Activated CD8-positive, alpha-beta memory T cell treated with anti-CD3 and anti-CD28 coated beads for 36 hours (primary cell): ENCODE data around the gene ORC5. TPM values are rescaled to one million over a fixed set of nuclear protein-coding genes. Genes with fewer than 3 reads are reported as not detected.
"Not testable (repeated sequence)": the region's sequence is repeated elsewhere in the genome, so short reads cannot be mapped to it uniquely, and the experiment has no call there.

Experiments used
- CTCF ChIA-PET: fragments of 350-600 bp; sonication (Branson Sonifier 250); formaldehyde crosslinking; loops from one replicate; lab custom pipeline; 2021; ENCODE audit warnings: antibody characterized with exemption; lab: Charles Lee
- POLR2A ChIA-PET: fragments of 350-600 bp; sonication (Branson Sonifier 250); formaldehyde crosslinking; loops from one replicate; lab custom pipeline; 2021; ENCODE audit warnings: antibody characterized with exemption; lab: Charles Lee
- total RNA-seq, 2 experiments: library from RNA; stranded (reverse); gene quantifications; one replicate each; pipeline ENCODE4 v1.2.3, GENCODE V29; 2021

The ORC5 gene
- 10 to 100 TPM; 31.7 to 41.9 TPM for total RNA-seq

GRCh38 chr7:104207731-104208420 lies at the start of gene ORC5:
ORC5 (minus strand) TSS chr7:104208013; CDS start chr7:104207904, 109 bp downstream.
- ChIA-PET CTCF (no interaction called here), POLR2A (no interaction called here)

- ChIA-PET CTCF (no interaction called here), POLR2A (no interaction called here)
These were observed 47.8 kb upstream of the ORC5 start for GRCh38 chr7:104255616-104256015.

DNA sequence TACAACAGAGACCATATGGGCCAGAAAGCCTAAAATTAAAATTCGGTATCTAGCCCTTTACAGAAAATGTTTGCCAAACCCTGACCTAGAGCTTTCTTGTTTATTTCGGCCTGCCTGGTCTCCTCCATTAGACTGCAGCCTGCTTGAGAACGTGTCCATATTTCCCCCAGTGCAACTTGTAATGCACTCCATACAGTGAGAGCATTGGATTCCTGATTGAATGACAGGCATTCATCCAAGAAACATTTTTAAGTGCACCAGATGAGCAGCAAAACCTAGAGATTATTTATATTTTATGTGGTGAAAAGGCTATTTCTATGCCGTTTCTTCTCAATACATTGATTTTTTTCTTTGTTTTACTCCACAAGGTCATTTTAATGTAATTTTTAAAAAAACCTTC lies 47.4 kb upstream of the ORC5 start:
- CTCF ChIA-PET, result no interaction called here
- POLR2A ChIA-PET, result no interaction called here

DNA sequence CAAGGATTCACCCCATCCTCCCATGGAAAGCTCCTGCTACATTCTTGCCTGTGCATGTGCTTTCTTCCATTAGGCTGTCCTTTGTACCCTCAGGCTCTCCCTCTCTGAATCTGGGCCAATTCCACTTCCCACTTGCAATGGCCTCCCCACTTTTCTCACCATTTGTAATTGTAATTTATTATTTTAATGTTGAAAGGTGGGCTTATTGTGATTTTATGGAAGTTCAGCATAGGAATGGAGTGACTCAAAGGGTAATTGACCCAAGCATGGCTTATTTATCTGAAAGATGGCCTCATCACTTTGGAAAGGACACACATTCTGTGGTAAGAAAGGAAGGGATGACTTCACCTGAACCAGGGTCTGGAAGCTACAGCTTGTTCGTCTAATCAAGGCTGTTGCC lies 46.9 kb upstream of the ORC5 start:
- ChIA-PET CTCF (no interaction called here), POLR2A (no interaction called here)

DNA sequence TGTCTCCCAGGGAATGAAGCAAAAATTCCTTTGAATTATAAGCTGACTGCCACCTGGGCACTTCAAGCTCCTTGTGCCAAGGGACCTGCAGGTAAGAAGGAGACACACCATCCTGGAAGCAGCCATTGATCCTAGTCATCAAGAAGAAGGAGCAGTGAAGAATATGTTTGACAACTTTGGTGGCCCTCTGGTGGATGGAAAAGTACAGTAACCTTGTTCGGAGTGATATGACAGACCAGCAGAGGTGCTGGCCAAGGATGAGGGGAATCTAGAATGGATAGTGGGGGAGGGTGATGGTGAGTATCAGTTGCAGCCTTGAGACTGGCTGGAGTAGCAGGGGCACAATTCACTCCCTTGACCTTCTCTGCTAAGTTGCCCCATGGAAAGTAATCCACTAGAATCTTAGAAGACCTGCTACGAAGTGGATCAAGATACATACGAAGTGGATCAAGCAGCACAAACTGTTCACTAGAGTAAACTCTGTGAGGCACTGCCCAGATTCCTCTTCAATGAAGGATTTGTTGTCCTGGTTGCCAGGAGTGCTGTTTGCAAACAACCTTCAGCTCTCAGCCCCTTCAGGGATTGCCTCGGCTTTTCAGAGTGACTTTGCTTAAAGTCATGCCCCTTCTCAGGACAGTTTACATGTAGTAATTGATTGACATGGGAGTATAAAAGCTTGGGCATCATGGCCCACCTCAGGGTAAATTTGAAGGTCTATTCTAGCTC lies 44.8 kb upstream of the ORC5 start:
- POLR2A ChIA-PET, result no interaction called here

GRCh38 chr7:104242638-104243037 lies 34.8 kb upstream of the ORC5 start:
- POLR2A ChIA-PET, result no interaction called here
- CTCF ChIA-PET, result no interaction called here

More for the DNA sequence above, 44.8 kb upstream of the ORC5 start:
- CTCF ChIA-PET, result no interaction called here

DNA sequence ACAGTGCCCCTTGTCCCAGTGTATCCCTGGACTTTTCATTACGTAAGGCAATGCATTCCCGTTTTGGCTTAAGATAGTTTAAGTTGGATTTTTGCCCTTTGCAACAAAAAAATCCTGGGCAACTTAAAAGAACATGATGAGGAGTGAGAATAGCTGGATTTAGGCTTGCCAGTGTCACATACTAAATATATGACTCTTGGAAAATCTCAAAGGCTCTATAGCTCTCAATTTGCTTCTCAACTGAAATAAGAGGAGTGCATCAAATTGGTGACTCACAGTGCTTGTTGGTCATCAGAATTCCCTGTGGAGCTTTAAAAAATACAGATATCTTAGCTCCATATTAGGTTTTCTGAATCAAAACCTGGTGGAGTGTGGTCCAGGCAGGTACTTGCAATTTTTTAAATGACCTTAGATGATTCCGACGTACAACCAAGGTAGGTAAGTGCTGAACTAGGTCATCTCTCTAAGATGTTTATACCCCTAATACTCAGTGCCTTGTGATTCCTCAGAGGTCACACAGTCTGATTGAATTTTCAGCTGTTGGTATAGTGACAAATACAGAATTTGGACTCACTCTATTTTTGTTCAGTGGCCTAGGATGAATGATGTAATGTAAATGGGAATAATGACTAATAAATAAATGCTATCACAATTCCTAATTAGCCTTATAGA lies 33.9 kb upstream of the ORC5 start:
- CTCF ChIA-PET, result interaction anchor here (0.7 to 1.1 kb wide), 2 partner anchors 10 to 12 kb away, joined by 3 to 4 read pairs; no protein-coding TSS in a partner anchor

GRCh38 chr7:104241135-104241534 lies 33.3 kb upstream of the ORC5 start:
- CTCF ChIA-PET, result interaction anchor here (0.7 to 1.1 kb wide), 2 partner anchors 9 to 12 kb away, joined by 3 to 4 read pairs; no protein-coding TSS in a partner anchor
- POLR2A ChIA-PET, result no interaction called here

More for the DNA sequence above, 33.9 kb upstream of the ORC5 start:
- POLR2A ChIA-PET, result no interaction called here

DNA sequence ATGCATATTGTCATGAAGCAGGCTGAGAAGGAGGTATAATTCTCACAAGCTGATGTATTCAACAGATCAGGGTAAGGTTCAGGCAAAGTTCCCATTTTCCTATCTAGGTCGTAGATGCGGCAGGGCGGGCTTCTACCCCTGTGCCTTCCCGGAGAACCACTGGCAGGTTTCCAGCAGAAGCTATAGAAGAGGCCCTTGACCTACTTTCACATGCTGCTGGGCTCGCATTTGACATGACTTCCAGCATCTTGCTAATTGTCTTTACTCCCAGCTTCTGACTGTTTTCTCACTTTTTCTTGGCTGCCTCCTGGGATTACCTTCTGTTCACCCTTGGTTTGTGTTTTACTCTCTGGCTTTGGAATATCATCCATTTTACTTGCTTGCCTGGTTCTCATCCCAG lies 32.6 kb upstream of the ORC5 start:
- ChIA-PET POLR2A (no interaction called here), CTCF (interaction anchor here (0.6 to 0.9 kb wide), 2 partner anchors 15 to 18 kb away, joined by 3 to 4 read pairs; no protein-coding TSS in a partner anchor)

DNA sequence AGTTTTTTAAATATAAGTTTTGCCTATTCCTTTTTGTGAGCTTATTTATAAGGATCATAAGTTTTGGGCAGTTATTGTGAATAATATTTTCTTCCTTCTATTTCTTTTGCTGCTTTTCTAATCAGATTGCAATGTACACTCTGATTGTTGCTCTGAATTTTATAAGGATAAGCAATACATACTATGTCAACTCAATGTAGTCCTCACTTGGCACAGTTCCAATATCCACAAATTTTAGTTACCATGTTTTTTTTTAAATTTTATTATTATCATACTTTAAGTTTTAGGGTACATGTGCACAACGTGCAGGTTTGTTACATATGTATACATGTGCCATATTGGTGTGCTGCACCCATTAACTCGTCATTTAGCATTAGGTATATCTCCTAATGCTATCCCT lies 27.2 kb upstream of the ORC5 start:
- CTCF ChIA-PET, POLR2A ChIA-PET: not testable (repeated sequence)

- ChIA-PET POLR2A (no interaction called here), CTCF (interaction anchor here (0.6 to 1.8 kb wide), 8 partner anchors 8 to 716 kb away, joined by 3 to 9 read pairs (median 3); no protein-coding TSS in a partner anchor)
These were observed 23.5 kb upstream of the ORC5 start for GRCh38 chr7:104231054-104232046.

DNA sequence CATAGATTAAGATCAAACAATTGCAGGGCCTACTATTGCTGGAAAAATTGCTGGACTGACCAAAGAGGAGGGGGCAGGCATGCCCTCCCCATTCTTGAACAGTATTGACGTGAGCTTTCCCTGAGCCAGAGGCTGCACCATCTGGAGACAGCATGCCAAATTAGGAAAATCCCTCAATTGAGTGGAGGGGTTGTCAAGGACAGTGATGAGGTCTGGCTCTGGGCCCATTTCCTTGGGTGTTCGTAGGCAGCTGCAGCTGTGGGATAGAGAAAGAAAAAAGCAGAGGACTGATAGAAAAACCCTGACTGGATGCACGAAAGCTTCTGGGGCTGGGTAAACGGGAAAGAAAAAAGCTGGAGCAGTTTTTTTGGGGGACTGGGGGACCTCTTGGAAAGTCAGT lies 22.8 kb upstream of the ORC5 start:
- POLR2A ChIA-PET, result no interaction called here
- CTCF ChIA-PET, result no interaction called here

DNA sequence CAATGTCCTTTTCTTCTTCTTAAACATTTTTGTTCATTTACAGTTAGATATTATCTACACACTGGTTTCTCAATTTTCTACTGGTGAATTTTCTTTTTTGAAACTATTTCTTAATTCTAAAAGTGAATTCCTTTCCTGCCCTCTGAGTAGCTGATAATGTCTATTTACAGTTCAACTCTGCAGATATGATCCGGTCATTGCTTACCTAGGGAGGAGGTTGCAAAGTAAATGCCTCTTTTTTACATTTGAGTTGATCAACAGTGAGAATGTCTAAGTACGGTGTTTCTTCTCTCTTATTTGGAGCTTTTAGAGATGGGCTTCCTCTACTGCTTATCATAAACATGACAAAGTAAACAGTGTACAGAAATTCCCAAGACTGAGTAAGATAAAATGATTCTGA lies 20.6 kb upstream of the ORC5 start:
- ChIA-PET CTCF (no interaction called here), POLR2A (no interaction called here)

- ChIA-PET CTCF (interaction anchor here (1.3 to 1.6 kb wide), 2 partner anchors 15 to 64 kb away, joined by 3 read pairs; no protein-coding TSS in a partner anchor), POLR2A (no interaction called here)
These were observed 17.6 kb upstream of the ORC5 start for GRCh38 chr7:104225451-104225850.

- CTCF ChIA-PET, result no interaction called here
- POLR2A ChIA-PET, result no interaction called here
These were observed 9.8 kb upstream of the ORC5 start for GRCh38 chr7:104217620-104218019.

GRCh38 chr7:104209063-104209462 lies 1.2 kb upstream of the ORC5 start:
- POLR2A ChIA-PET, result no interaction called here
- CTCF ChIA-PET, result no interaction called here

GRCh38 chr7:104208421-104208780 lies 588 bp upstream of the ORC5 start:
- POLR2A ChIA-PET, result no interaction called here
- CTCF ChIA-PET, result no interaction called here

DNA sequence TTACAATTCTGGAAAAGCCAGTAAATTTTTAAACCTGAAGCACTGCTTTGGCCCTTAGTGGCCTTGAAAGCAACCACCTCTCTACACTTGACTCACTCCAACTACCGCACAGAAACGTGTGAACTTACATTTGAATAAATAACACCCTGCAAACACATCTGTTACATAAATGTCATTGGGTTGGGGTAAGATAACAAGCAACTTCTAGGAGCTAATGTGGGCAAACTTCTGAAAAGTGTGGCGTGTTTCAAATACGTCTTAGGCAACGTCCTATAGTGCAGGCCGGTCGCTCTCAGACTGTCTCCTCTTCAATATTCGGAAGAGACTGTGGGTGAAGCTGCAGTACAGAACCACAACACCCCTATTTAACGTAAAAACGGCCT lies 474 bp downstream of the ORC5 start:
- CTCF ChIA-PET, result no interaction called here
- POLR2A ChIA-PET, result no interaction called here

DNA sequence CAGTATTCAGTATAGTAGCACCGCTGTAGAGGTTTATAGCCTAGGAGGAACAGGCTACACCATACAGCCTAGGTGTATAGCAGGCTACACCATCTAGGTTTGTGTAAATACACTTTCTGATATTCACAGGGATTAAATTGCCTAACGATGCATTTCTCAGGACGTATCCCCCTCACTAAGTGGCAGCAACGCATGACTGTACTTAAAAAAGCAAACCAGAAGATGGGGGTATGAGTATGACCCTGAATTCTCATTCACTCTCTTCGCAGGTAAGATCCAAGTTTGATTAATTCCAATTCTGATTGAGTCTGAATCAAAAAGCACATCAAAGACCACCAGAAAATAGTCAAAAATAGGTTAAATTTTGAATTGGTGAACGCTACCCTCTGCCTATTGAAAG lies 972 bp downstream of the ORC5 start:
- ChIA-PET POLR2A (no interaction called here), CTCF (no interaction called here)
